ENCODE data around the gene TEX29. TPM values are rescaled to one million over a fixed set of nuclear protein-coding genes. Genes with fewer than 3 reads are reported as not detected.

The TEX29 gene
- total RNA-seq, 1 experiment from 2014 or later = 0.33 TPM

- H3K27ac Mint-ChIP-seq = no peak overlapping the region
- Histone ChIP-seq H2BK12ac (ENCODE audit: insufficient read length, low read depth, low read length) (no peak overlapping the region), H3K4me1 (ENCODE audit: insufficient read depth, low read length) (no peaks in the 10 kb centered on the region), H4K20me1 (ENCODE audit: control insufficient read depth, insufficient read depth, insufficient read length) (no peaks in the 10 kb centered on the region), H3K79me1 (ENCODE audit: insufficient read depth, low read depth, low read length, poor library complexity, severe bottlenecking) (no peaks in the 10 kb centered on the region), H3K9me3 (ENCODE audit: control insufficient read depth, low read depth, low read length) (no peaks in the 10 kb centered on the region), H2BK120ac (ENCODE audit: low read depth, low read length, poor library complexity, severe bottlenecking) (no peak overlapping the region), H3K9ac (ENCODE audit: extremely low read depth, insufficient read length, low read length) (no peak overlapping the region), H3K18ac (ENCODE audit: insufficient read length, low read depth, low read length) (no peak overlapping the region), H4K5ac (ENCODE audit: insufficient read length, low read depth, low read length) (no peak overlapping the region), H3K14ac (ENCODE audit: insufficient read depth, low read length) (no peak overlapping the region), H4K8ac (replicated peaks; ENCODE audit: insufficient read length, low read depth, low read length) (no peak overlapping the region), H3K4ac (ENCODE audit: low read depth, low read length) (no peak overlapping the region), H3K27me3 (ENCODE audit: insufficient read depth, low read length) (no peaks in the 10 kb centered on the region), H2BK5ac (ENCODE audit: insufficient read length, low read length) (no peak overlapping the region), H3K4me2 (ENCODE audit: insufficient read depth, insufficient read length, low read length) (no peak overlapping the region), H2AFZ (ENCODE audit: low read length) (no peak overlapping the region), H4K91ac (ENCODE audit: insufficient read length, low read depth, low read length) (no peak overlapping the region), H3K56ac (ENCODE audit: insufficient read length, low read depth, low read length) (no peak overlapping the region), H3K79me2 (ENCODE audit: insufficient read depth, low read length) (no peaks in the 10 kb centered on the region), H3K23ac (ENCODE audit: insufficient read length, low read depth, low read length) (no peak overlapping the region), H3K27ac (ENCODE audit: insufficient read length, low read depth, low read length) (no peak overlapping the region), H2BK15ac (ENCODE audit: low read depth, low read length) (no peak overlapping the region), H3T11ph (ENCODE audit: low read length) (no peak overlapping the region), H3K23me2 (ENCODE audit: insufficient read length, low read depth, low read length, poor library complexity, severe bottlenecking) (no peaks in the 10 kb centered on the region), H2AK5ac (ENCODE audit: insufficient read length, low read length) (no peak overlapping the region), H2BK20ac (ENCODE audit: low read depth, low read length, poor library complexity, severe bottlenecking) (no peak overlapping the region)
- H3K27me3 Mint-ChIP-seq (ENCODE audit: low read depth) = peaks cover 3% of the 10 kb centered on the region; the same call in 1 of the 2 replicates
- no peak for TF ChIP-seq CTCF (conservative IDR thresholded peaks at IDR 0.05)
- H3K4me1 Mint-ChIP-seq = peaks cover 3 to 8% of the 10 kb centered on the region in 2 experiments; a peak in 2 of 4 replicates
- WGBS (ENCODE audit: extremely low coverage, insufficient read length, low lambda C conversion rate) = no CpG with 5 or more reads among the region's 5 CpGs
- H3K9me3 Mint-ChIP-seq = peaks cover 4 to 5% of the 10 kb centered on the region in 2 experiments; a peak in 3 of 5 replicates
- no peak overlapping the region for H3K4me3 Mint-ChIP-seq
- no peak for DNase-seq
- peaks cover 0 to 6% (median 0%) of the 10 kb centered on the region in 3 experiments; a peak in 2 of 7 replicates for H3K36me3 Mint-ChIP-seq (ENCODE audit: insufficient read depth in 1 of 3, low read depth in 3 of 3)
Observed at GRCh38 chr13:111370147-111370546, 49.7 kb downstream of the TEX29 start.
